ENCODE data around the gene CNOT4. TPM values are rescaled to one million over a fixed set of nuclear protein-coding genes. Genes with fewer than 3 reads are reported as not detected.

Gene CNOT4
- total RNA-seq, 2 experiments from 2014 or later: 24.0 to 29.8 TPM

DNA sequence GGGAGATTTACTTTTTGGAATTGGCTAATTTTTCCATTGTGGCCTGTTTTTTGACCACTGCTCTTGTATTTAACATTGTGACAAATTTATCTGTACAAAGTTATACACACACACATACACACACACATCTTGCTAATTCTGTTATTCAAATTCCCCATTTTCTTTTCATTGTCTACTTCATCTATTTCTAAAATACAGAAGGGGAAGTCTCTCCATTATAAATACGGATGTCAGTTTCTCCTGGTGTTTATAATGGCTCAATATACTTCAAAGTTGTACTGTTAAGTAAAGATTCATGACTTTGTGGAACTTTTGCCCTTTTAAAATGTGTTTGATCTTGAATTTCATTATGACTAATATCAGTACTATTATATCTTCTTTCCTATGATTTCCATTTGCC is 81.0 kb downstream of the CNOT4 start:
- no peak for DNase-seq
- H3K27ac Mint-ChIP-seq: no peak overlapping the region
- no peaks in the 10 kb centered on the region for H3K27me3 Mint-ChIP-seq
- ChIA-PET CTCF (no interaction called here), POLR2A (no interaction called here)
- no peaks in the 10 kb centered on the region for H3K4me1 ChIP-seq (ENCODE audit: insufficient read depth, low read length)
- H3K4me1 Mint-ChIP-seq (ENCODE audit: low read depth): peaks cover 74% of the 10 kb centered on the region
- H3K9me3 Mint-ChIP-seq: no peaks in the 10 kb centered on the region
- no peak overlapping the region for H3K4me3 ChIP-seq (ENCODE audit: low read length)
- no peaks in the 10 kb centered on the region for H3K9me3 ChIP-seq (ENCODE audit: control insufficient read depth in 1 of 2, insufficient read depth in 1 of 2, low read length in 2 of 2)
- no peaks in the 10 kb centered on the region for H3K27me3 ChIP-seq (ENCODE audit: control insufficient read depth in 1 of 2, insufficient read depth in 2 of 2, low read length in 2 of 2)
- intact Hi-C loops (cut with DNase I, micrococcal nuclease): no loop called here
- H3K36me3 ChIP-seq (ENCODE audit: insufficient read depth, low read length): peaks cover 3% of the 10 kb centered on the region
- ATAC-seq (ENCODE audit: poor library complexity): no peak
- no peak overlapping the region for H3K4me3 Mint-ChIP-seq
- H3K27ac ChIP-seq (ENCODE audit: low read depth in 1 of 2, low read length in 2 of 2): no peak overlapping the region
- TF ChIP-seq, protein P1, sequence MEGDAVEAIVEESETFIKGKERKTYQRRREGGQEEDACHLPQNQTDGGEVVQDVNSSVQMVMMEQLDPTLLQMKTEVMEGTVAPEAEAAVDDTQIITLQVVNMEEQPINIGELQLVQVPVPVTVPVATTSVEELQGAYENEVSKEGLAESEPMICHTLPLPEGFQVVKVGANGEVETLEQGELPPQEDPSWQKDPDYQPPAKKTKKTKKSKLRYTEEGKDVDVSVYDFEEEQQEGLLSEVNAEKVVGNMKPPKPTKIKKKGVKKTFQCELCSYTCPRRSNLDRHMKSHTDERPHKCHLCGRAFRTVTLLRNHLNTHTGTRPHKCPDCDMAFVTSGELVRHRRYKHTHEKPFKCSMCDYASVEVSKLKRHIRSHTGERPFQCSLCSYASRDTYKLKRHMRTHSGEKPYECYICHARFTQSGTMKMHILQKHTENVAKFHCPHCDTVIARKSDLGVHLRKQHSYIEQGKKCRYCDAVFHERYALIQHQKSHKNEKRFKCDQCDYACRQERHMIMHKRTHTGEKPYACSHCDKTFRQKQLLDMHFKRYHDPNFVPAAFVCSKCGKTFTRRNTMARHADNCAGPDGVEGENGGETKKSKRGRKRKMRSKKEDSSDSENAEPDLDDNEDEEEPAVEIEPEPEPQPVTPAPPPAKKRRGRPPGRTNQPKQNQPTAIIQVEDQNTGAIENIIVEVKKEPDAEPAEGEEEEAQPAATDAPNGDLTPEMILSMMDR (IDR thresholded peaks at IDR 0.05): no peak
- H3K36me3 Mint-ChIP-seq (ENCODE audit: low read depth): peaks cover 59% of the 10 kb centered on the region

DNA sequence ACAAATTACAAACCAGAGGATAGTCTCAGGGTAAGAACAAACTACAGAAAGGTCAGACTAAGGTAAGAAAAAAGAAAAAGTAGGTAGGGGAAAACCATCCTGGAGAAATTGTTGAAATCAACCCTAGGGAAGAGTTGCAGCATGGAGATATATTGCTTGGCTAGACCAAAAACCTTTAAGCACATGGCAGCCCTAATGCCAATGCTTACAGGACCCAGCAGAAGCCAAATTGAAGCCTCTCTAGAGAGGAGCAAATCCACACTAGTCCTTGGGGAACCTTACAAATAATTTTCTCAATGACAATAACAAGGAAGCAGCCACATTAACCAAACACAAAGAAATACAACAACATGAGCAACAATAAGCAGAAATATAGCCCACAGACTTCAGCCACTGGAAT is 81.9 kb downstream of the CNOT4 start:
- no peaks in the 10 kb centered on the region for H3K27me3 Mint-ChIP-seq
- CTCF ChIA-PET: interaction anchor here (1.7 kb wide), 1 partner anchor 13 kb away, joined by 4 read pairs; no protein-coding TSS in a partner anchor
- Histone ChIP-seq H3K4me3 (ENCODE audit: low read length) (no peak overlapping the region), H3K4me1 (ENCODE audit: insufficient read depth, low read length) (no peaks in the 10 kb centered on the region), H3K36me3 (ENCODE audit: insufficient read depth, low read length) (no peaks in the 10 kb centered on the region), H3K27ac (ENCODE audit: low read depth in 1 of 2, low read length in 2 of 2) (no peak overlapping the region), H3K27me3 (ENCODE audit: control insufficient read depth in 1 of 2, insufficient read depth in 2 of 2, low read length in 2 of 2) (no peaks in the 10 kb centered on the region), H3K9me3 (ENCODE audit: control insufficient read depth in 1 of 2, insufficient read depth in 1 of 2, low read length in 2 of 2) (no peaks in the 10 kb centered on the region)
- DNase-seq (no peak), ATAC-seq (ENCODE audit: poor library complexity) (no peak)
- peaks cover 74% of the 10 kb centered on the region for H3K4me1 Mint-ChIP-seq (ENCODE audit: low read depth)
- POLR2A ChIA-PET: no interaction called here
- H3K36me3 Mint-ChIP-seq (ENCODE audit: low read depth): peaks cover 57% of the 10 kb centered on the region
- no peaks in the 10 kb centered on the region for H3K9me3 Mint-ChIP-seq
- intact Hi-C loops (cut with DNase I, micrococcal nuclease): no loop called here
- H3K27ac Mint-ChIP-seq: no peak overlapping the region
- TF ChIP-seq, protein P1 (IDR thresholded peaks at IDR 0.05): no peak
- H3K4me3 Mint-ChIP-seq: no peak overlapping the region

DNA sequence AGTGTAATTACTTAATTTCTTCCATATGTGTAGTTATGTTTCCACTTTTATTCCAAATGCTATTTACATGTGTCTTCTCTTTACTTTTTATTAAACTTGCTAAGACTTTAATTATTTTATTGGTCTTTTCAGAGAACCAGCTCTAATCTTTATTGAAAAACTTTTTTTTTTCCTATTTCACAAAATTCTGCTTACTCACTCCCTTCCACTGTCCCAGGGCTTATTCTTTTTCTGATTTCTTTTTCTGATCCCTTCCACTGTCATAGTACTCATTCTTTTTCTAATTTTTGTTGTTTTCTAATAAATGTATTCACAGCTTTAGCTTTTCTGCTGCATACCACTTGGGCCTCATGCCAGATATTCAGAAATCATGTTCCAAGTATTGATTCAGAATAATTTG is 82.7 kb downstream of the CNOT4 start:
- Histone ChIP-seq H3K27me3 (ENCODE audit: control insufficient read depth in 1 of 2, insufficient read depth in 2 of 2, low read length in 2 of 2) (no peaks in the 10 kb centered on the region), H3K36me3 (ENCODE audit: insufficient read depth, low read length) (peaks cover 1% of the 10 kb centered on the region), H3K9me3 (ENCODE audit: control insufficient read depth in 1 of 2, insufficient read depth in 1 of 2, low read length in 2 of 2) (no peaks in the 10 kb centered on the region), H3K27ac (ENCODE audit: low read depth in 1 of 2, low read length in 2 of 2) (no peak overlapping the region), H3K4me1 (ENCODE audit: insufficient read depth, low read length) (no peaks in the 10 kb centered on the region), H3K4me3 (ENCODE audit: low read length) (no peak overlapping the region)
- Mint-ChIP-seq H3K36me3 (ENCODE audit: low read depth) (peaks cover 53% of the 10 kb centered on the region), H3K27me3 (no peaks in the 10 kb centered on the region), H3K4me1 (ENCODE audit: low read depth) (peaks cover 68% of the 10 kb centered on the region), H3K9me3 (no peaks in the 10 kb centered on the region), H3K4me3 (no peak overlapping the region), H3K27ac (no peak overlapping the region)
- DNase-seq (no peak), ATAC-seq (ENCODE audit: poor library complexity) (no peak)
- ChIA-PET CTCF (interaction anchor here (1.7 kb wide), 1 partner anchor 12 kb away, joined by 4 read pairs; no protein-coding TSS in a partner anchor), POLR2A (no interaction called here)
- intact Hi-C loops (cut with DNase I, micrococcal nuclease): no loop called here
- TF ChIP-seq, protein P1 (IDR thresholded peaks at IDR 0.05): no peak

Data from CD4-positive, alpha-beta T cell (primary cell).